DMS53 (cell line): ENCODE data around the gene MGA.
A peak's percentile ranks its signal among the peaks of the same experiment; 100 is the strongest.

Experiments used
- DNase-seq: peaks from one replicate; lab custom pipeline; 2025; lab: John Stamatoyannopoulos, UW

MGA gene

DNA sequence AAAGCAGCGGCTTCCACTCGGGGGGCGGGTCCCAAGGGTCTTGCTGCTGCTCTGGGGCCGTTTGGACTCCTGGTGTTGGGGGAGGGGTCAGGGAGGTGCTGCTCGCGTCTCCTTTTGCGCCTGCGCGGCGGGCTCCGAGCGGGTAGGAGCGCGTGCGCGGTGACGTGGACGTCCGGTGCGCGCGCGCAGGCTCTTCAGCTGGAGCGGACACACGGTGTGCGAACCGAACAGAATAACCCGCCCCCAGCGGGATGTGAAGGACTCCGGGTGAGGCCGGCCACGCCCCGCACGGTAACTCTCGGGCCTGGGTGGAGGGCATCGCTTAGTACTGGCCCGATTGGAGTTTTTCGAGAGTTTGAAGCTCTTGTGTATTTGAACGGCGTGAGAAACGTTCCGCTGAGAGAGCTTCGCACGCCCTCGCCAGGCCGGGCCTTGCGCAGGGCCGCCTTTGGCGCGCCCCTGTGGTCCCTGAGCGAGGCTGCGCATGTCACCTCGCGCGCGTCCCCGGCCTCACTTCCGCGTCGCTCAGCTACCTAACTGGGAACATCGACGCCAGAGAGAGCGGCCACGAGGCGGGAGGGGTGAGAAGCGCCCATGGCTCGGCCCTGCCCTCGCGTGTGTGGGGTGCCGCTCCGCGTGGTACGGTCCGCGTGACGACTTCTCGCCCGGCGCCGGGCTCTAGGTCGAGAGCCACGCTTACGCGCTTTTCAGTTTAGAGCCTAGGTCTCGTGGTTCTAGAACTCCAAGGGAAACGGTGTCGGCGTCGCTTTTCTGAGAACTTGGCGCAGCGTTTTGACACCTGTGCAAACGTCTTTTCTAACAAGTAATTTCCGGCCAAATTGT lies at the start of gene MGA:
TSS of gene MGA (plus strand) at position 171 of the 843 bp plus-strand sequence.
- peak; percentile 98 for DNase-seq

DNA sequence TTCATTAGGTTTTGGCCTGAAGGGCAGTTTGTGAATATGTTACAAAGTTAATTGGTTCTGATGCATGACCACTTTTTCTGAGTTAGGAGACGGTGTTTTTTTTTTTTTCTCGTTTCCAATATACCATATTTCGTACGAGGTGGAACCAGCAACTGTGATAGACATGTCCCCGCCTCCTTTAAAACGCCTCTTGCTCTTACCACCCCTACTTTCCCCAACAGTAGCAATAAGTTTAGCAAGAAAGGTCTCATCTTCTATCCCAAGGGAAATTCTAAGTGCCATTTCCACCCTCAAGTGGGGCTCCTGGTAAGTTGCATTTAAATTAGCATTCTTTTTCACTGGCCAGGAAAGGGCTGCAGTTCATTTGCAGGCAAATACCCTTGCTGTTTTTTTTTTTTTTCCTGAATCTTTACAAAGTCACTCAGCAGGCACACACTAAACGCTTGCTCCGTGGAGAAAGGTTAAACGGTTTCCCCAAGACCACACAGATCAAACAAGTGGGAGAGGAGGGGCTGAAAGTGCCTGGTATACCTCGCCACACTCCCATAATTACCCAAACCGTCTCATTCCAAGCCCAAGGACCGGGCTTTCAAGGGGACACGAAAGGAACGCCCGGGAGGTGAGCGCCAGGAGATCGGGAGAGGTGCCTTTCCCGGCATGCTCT lies 39.5 kb upstream of the MGA start:
- peak; percentile 63 for DNase-seq

- DNase-seq: peak; percentile 95
Measured at GRCh38 chr15:41621200-41622193, 38.7 kb upstream of the MGA start.

DNA sequence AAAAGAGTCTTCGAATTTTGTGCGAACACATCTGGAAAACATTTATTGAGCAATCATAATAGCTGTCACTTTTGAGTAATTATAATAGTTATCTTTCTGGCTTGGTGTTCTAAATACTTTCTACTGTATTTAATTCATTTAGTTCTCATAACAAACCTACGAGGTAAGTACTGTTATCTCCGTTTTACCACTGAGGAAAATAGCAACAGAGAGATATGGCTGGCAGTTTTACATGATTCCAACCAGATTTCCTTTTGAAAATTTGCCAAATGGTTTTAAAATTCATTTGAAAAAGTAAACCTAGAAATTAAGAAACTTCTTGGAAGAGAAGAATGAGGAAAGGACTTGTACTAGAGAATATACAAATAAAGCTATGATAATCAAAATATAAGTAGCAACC lies 37.3 kb upstream of the MGA start:
- no peak for DNase-seq

- no peak for DNase-seq
Measured at GRCh38 chr15:41627203-41627602, 33.0 kb upstream of the MGA start.

DNA sequence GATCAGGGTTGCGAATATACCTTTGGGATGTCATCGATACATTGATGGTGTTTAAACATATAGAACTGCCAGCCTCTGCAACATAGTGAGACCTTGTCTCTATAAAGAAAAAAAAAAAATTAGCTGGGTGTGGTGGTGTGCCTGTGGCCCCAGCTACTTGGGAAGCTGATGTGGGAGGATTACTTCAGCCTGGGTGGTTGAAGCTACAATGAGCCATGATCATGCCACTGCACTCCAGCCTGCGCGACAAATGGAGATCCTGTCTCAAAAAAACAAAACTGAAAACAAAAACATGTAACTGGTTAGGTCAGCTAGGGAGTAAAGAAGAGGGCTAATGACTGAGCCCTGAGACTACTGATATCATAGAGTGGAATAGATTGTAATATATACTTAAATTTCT lies 30.7 kb upstream of the MGA start:
- no peak for DNase-seq

- no peak for DNase-seq
Measured at GRCh38 chr15:41629883-41630282, 30.3 kb upstream of the MGA start.

- no peak for DNase-seq
Measured at GRCh38 chr15:41630616-41631217, 29.5 kb upstream of the MGA start.

- no peak for DNase-seq
Measured at GRCh38 chr15:41631880-41632470, 28.2 kb upstream of the MGA start.

GRCh38 chr15:41633609-41634008 lies 26.6 kb upstream of the MGA start:
- no peak for DNase-seq

DNA sequence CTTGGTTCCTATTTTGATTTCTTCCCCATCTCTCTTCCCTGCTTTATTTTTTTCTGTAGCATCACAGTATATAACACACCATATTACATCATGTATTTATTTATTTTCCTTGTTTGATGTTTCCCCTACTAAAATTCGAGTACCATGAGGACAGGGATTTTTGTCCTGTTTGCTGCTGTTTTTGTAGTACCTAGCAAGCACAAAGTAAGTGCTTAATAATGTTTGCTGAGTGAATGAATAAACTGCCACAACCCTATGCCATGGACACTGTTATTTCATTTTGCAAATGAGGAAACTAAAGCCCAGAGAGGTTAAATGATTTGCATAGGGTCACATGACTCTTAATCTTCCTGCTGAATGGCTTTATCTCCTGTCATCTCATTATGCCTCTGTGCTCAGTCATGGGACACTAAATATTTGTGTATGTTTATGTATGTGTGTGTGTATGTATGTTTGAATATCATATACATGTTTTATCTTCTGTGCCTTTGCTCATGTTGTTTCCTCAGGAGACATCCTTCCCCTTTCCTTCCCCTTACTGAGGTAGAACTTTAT lies 26.1 kb upstream of the MGA start:
- DNase-seq: no peak

- no peak for DNase-seq
Measured at GRCh38 chr15:41637086-41637485, 23.1 kb upstream of the MGA start.

GRCh38 chr15:41640985-41641384 lies 19.2 kb upstream of the MGA start:
- DNase-seq: no peak

GRCh38 chr15:41647262-41647661 lies 12.9 kb upstream of the MGA start:
- DNase-seq: no peak

DNA sequence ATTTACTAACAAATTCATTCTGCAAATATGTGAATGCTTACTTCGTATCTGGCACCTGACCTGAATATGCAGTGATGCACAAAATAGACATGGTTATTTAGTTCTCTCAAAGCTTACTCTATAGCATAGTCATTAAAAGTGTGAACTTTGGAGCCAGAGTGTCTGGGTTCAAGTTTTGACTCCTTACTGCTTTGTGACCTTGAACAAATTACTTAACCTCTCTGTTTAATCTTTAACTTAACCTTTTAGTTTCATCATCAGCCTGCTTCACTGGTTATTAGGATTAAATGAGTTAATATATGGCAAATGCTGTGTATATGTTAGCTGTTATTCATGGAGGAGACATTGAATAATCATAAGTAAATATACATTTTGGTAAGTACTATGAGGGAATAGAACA lies 12.1 kb upstream of the MGA start:
- DNase-seq: no peak

DNA sequence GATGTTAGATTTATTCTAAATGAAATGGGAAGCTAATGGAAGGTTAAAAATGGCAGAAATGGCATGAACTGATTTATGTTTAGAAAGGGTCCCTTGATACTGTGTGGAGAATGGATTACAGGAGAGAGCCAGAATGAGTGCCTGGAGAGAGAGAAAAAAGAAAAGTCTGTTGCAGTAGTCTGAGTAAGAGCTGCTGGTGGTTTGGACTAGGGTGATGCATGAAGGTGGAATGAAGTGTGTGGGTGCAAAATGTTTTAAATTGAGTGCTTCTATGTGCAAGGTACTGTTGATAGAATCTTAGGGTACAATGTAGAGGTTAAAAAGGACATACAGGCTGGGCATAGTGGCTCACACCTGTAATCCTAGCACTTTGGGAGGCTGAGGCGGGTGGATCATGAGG lies 11.4 kb upstream of the MGA start:
- DNase-seq: no peak

GRCh38 chr15:41650806-41651205 lies 9.4 kb upstream of the MGA start:
- DNase-seq: no peak

- no peak for DNase-seq
Measured at GRCh38 chr15:41651373-41651772, 8.8 kb upstream of the MGA start.

- no peak for DNase-seq
Measured at GRCh38 chr15:41653760-41654159, 6.4 kb upstream of the MGA start.

GRCh38 chr15:41655716-41656115 lies 4.5 kb upstream of the MGA start:
- no peak for DNase-seq

- no peak for DNase-seq
Measured at GRCh38 chr15:41656188-41656587, 4.0 kb upstream of the MGA start.
